ENCODE results near the gene PKP4. TPM values are rescaled to one million over a fixed set of nuclear protein-coding genes. Genes with fewer than 3 reads are reported as not detected.

Gene PKP4
- total RNA-seq, 1 experiment from 2014 or later: 40.1 TPM

DNA sequence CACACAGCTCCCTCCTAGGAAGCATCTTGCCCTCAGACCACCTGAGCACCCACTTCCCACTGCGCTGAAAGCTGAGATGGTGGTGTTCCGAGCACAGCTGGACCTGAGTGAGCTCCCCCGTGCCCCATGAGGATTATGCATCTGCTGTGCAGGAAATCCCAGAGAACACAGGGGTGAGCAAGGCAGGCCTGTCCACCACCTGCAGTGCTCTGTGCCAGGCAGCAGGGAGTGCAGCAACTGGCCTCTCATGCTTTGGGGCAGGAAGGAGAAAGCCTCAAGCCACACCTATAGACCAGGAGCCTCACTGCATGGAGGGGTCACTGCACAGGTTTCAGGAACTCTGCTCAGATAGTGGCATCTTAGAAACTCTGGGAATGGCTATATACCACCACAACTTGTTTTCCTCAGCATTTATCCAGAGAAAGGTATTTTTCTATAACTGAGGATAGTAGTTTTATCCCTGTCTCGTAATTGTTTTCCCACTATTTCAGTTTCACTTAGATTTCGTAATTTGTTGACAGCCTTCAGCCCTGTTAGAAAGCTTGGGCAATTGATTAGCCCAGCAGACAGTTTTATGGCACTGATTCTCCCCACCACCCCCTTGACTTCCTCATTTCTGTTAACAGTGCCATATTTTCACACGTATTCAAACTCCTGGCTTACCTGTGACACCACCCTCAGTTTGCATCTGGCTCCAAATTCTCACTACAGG, 194.1 kb downstream of the PKP4 start:
- ChIA-PET CTCF (no interaction called here), POLR2A (ENCODE audit: unreplicated experiment) (interaction anchor here (0.5 kb wide), 1 partner anchor 48 kb away, joined by 23 read pairs; no protein-coding TSS in a partner anchor)
- Histone ChIP-seq H3F3A (ENCODE audit: low read length, unreplicated experiment) (no peaks in the 10 kb centered on the region), H3K36me3 (ENCODE audit: low read depth, low read length) (no peaks in the 10 kb centered on the region), H3K27me3 (ENCODE audit: low read length) (no peaks in the 10 kb centered on the region), H2AFZ (ENCODE audit: low read length) (no peak overlapping the region), H3K79me2 (ENCODE audit: low read length) (no peaks in the 10 kb centered on the region), H3K4me1 (ENCODE audit: insufficient read depth, low read length) (peaks cover 14% of the 10 kb centered on the region), H3K27ac (ENCODE audit: low read length) (no peak overlapping the region), H3K9me2 (replicated peaks; ENCODE audit: low read length) (no peaks in the 10 kb centered on the region), H4K20me1 (ENCODE audit: low read length) (no peaks in the 10 kb centered on the region), H3K9me3 (ENCODE audit: low read length) (no peaks in the 10 kb centered on the region), H3K4me3 (ENCODE audit: low read length) (no peak overlapping the region), H3K4me2 (ENCODE audit: low read length) (no peak overlapping the region), H3K9ac (ENCODE audit: low read length) (no peak overlapping the region)
- BruUV-seq (replicated peaks): no TSS peak
- intact Hi-C loops (cut with micrococcal nuclease): no loop called here
- TF ChIP-seq CTCF (conservative IDR thresholded peaks at IDR 0.05; ENCODE audit: low read depth, low read length) (peak; percentile 27; the same call in 1 of the 2 replicates), EZH2phosphoT487 (IDR thresholded peaks at IDR 0.05; ENCODE audit: borderline replicate concordance, low read length) (no peak)
- ATAC-seq (peak; percentile 45), DNase-seq (peak; percentile 18)

DNA sequence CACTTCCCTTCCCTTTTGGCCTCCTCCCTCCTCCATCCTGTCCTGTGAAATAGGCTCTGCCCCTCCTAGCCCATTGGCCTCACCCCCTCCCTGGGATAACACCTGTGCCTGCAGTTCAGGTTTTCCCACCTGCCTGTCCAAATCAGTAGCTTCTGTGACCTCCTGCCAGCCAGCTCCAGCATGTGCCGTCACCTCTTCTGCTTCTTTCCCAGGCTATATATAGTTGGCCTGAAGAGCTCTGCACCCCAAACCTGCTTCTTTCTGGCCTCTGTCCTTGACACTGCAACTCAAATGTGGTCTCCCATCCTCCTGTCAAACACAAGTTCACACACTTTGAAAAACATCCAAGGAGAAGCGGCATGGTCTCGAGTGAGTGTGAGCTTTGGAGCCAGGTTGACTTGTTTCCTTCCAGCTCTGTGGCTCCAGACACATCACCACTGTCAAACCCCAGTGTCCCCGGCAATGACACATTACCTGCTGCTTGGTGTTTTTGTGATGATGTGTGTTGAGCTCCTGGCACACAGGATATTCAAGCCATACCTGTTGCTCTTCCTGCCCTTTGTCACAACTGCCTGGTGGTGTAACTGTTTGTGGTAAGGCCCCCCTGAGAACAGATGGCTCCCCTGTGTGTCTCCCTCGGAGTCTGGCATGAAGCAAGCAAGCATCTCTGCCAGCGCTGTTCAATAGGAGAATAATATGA, 194.8 kb downstream of the PKP4 start:
- intact Hi-C loops (cut with micrococcal nuclease): no loop called here
- Histone ChIP-seq H3F3A (ENCODE audit: low read length, unreplicated experiment) (no peaks in the 10 kb centered on the region), H3K9me2 (replicated peaks; ENCODE audit: low read length) (no peaks in the 10 kb centered on the region), H3K27ac (ENCODE audit: low read length) (no peak overlapping the region), H3K27me3 (ENCODE audit: low read length) (no peaks in the 10 kb centered on the region), H3K36me3 (ENCODE audit: low read depth, low read length) (no peaks in the 10 kb centered on the region), H3K4me2 (ENCODE audit: low read length) (no peak overlapping the region), H3K9me3 (ENCODE audit: low read length) (no peaks in the 10 kb centered on the region), H3K9ac (ENCODE audit: low read length) (no peak overlapping the region), H3K79me2 (ENCODE audit: low read length) (no peaks in the 10 kb centered on the region), H2AFZ (ENCODE audit: low read length) (no peak overlapping the region), H4K20me1 (ENCODE audit: low read length) (no peaks in the 10 kb centered on the region), H3K4me3 (ENCODE audit: low read length) (no peak overlapping the region), H3K4me1 (ENCODE audit: insufficient read depth, low read length) (peaks cover 14% of the 10 kb centered on the region)
- DNase-seq: no peak
- BruUV-seq (replicated peaks): no TSS peak
- no peak for ATAC-seq
- ChIA-PET CTCF (no interaction called here), POLR2A (ENCODE audit: unreplicated experiment) (no interaction called here)
- TF ChIP-seq EZH2phosphoT487 (IDR thresholded peaks at IDR 0.05; ENCODE audit: borderline replicate concordance, low read length) (no peak), CTCF (conservative IDR thresholded peaks at IDR 0.05; ENCODE audit: low read depth, low read length) (no peak), EZH2 (IDR thresholded peaks at IDR 0.05; ENCODE audit: low read length, unreplicated experiment) (no peak)

DNA sequence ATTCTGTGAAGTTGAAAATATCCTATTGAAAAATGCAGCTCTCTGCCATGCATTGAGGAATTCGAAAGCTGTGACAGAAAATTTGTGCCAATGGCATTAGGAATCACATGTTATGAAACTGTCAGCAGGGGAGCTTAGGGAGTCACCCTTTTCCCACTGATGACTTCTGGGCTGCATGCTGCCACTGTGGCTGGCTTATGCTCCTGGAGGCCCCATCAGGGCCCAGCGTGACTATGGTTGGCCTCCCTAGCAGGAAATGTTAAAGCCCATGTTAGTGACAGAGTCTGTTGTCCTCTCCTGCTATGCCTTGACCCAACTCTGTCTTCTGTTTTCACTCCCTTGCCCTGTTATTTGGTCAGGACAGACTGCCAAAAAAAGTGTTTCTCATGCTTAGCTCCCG, 198.9 kb downstream of the PKP4 start:
- intact Hi-C loops (cut with micrococcal nuclease): no loop called here
- Histone ChIP-seq H2AFZ (ENCODE audit: low read length) (no peak overlapping the region), H3K9me2 (replicated peaks; ENCODE audit: low read length) (no peaks in the 10 kb centered on the region), H3K27ac (ENCODE audit: low read length) (no peak overlapping the region), H3F3A (ENCODE audit: low read length, unreplicated experiment) (no peaks in the 10 kb centered on the region), H3K4me2 (ENCODE audit: low read length) (no peak overlapping the region), H3K4me3 (ENCODE audit: low read length) (no peak overlapping the region), H3K36me3 (ENCODE audit: low read depth, low read length) (no peaks in the 10 kb centered on the region), H3K9me3 (ENCODE audit: low read length) (no peaks in the 10 kb centered on the region), H3K27me3 (ENCODE audit: low read length) (no peaks in the 10 kb centered on the region), H3K4me1 (ENCODE audit: insufficient read depth, low read length) (peaks cover under 1% of the 10 kb centered on the region; the same call in 1 of the 2 replicates), H4K20me1 (ENCODE audit: low read length) (no peaks in the 10 kb centered on the region), H3K9ac (ENCODE audit: low read length) (no peak overlapping the region), H3K79me2 (ENCODE audit: low read length) (no peaks in the 10 kb centered on the region)
- ChIA-PET CTCF (interaction anchor here (0.6 kb wide), 1 partner anchor 433 kb away, joined by 3 read pairs; no protein-coding TSS in a partner anchor), POLR2A (ENCODE audit: unreplicated experiment) (no interaction called here)
- TF ChIP-seq EZH2 (IDR thresholded peaks at IDR 0.05; ENCODE audit: low read length, unreplicated experiment): no peak
- no peak for TF ChIP-seq EZH2phosphoT487 (IDR thresholded peaks at IDR 0.05; ENCODE audit: borderline replicate concordance, low read length)
- no TSS peak for BruUV-seq (replicated peaks)
- DNase-seq (no peak), ATAC-seq (no peak)
